Endodermal cell (in vitro differentiated cells): ENCODE data around the gene GLIS2. TPM values are rescaled to one million over a fixed set of nuclear protein-coding genes. Genes with fewer than 3 reads are reported as not detected.

Experiments
- DNase-seq: peaks from one replicate; pipeline ENCODE4 v3.0.0-alpha.2; 2017
- H3K27ac ChIP-seq: 2 replicates; pipeline ENCODE4 v1.5.1; 2013; ENCODE audit warnings: mild to moderate bottlenecking, low read depth, low read length, moderate library complexity
- H3K27me3 ChIP-seq: 2 replicates; pipeline ENCODE4 v1.6.1; 2013; ENCODE audit warnings: mild to moderate bottlenecking, low read length, moderate library complexity; ENCODE audit not compliant: insufficient read depth, control insufficient read depth, poor library complexity, severe bottlenecking
- H3K36me3 ChIP-seq: 2 replicates; pipeline ENCODE4 v1.7.0; 2013; ENCODE audit warnings: mild to moderate bottlenecking, low read length, moderate library complexity; ENCODE audit not compliant: control insufficient read depth, insufficient read depth
- H3K4me1 ChIP-seq: one replicate; pipeline ENCODE4 v1.7.0; 2013; ENCODE audit warnings: low read length; ENCODE audit not compliant: control insufficient read depth, insufficient read depth
- H3K4me3 ChIP-seq: 2 replicates; pipeline ENCODE4 v1.5.1; 2013; ENCODE audit warnings: mild to moderate bottlenecking, low read length, moderate library complexity
- H3K9ac ChIP-seq: 2 replicates; pipeline ENCODE4 v1.6.1; 2013; ENCODE audit warnings: mild to moderate bottlenecking, low read length, moderate library complexity; ENCODE audit not compliant: poor library complexity, severe bottlenecking; ENCODE audit errors: extremely low read depth
- H3K9me3 ChIP-seq: 2 replicates; pipeline ENCODE4 v1.6.1; 2013; ENCODE audit warnings: mild to moderate bottlenecking, low read length, moderate library complexity; ENCODE audit not compliant: control insufficient read depth
- H3K27ac Mint-ChIP-seq: 2 replicates; pipeline ENCODE4 v1.8.0; 2020; ENCODE audit warnings: mixed read lengths
- H3K27me3 Mint-ChIP-seq: 2 replicates; pipeline ENCODE4 v1.8.0; 2021; ENCODE audit warnings: mild to moderate bottlenecking, mixed read lengths; ENCODE audit not compliant: insufficient read depth
- H3K36me3 Mint-ChIP-seq: 2 replicates; pipeline ENCODE4 v1.8.0; 2020; ENCODE audit warnings: low read depth, mixed read lengths
- H3K4me1 Mint-ChIP-seq: 2 replicates; pipeline ENCODE4 v1.8.0; 2020; ENCODE audit warnings: mixed read lengths
- H3K4me3 Mint-ChIP-seq: 2 replicates; pipeline ENCODE4 v1.8.0; 2020; ENCODE audit warnings: mild to moderate bottlenecking, moderate library complexity, mixed read lengths
- H3K9me3 Mint-ChIP-seq: 2 replicates; pipeline ENCODE4 v1.8.0; 2020; ENCODE audit warnings: mild to moderate bottlenecking, mixed read lengths
- WGBS, 2 experiments: methylation state at CpG; one replicate each; pipeline versions ENCODE4 v1.1.5 to v1.1.7; 2013; ENCODE audit warnings: missing lambda C conversion rate in 2 of 2, mixed read lengths in 1 of 2; ENCODE audit not compliant: insufficient coverage in 1 of 2, insufficient read length in 1 of 2; 5-methylcytosine and 5-hydroxymethylcytosine counted together
- long read RNA-seq, 4 experiments: library from polyadenylated mRNA in 2 of 4; library from RNA in 1 of 4; library from capped mRNA in 1 of 4; stranded (forward) in 3 of 4; unstranded in 1 of 4; transcript quantifications; one replicate each; pipeline ENCODE4 v2.0.0, GENCODE V29; 2020 to 2021; ENCODE audit warnings: inconsistent platforms in 1 of 4
- polyA plus RNA-seq, 2 experiments: library from polyadenylated mRNA; stranded (reverse); fragments of 50-300 nt; gene quantifications; one replicate each; pipeline ENCODE4 v1.2.3, GENCODE V29; 2013
- total RNA-seq, 2 donors: library from RNA; stranded (reverse); fragmentation: NEBNext Ultra II Directional in 1 of 2; extraction: Animal tissue kit (Norgen Biotek cat#: 25700) in 1 of 2; gene quantifications; 2 replicates in 1 of 2; 3 replicates in 1 of 2; pipeline ENCODE4 v1.2.1, GENCODE V29; 2021
- TF ChIP-seq, protein P1 (sequence below): fragments of 200-600 bp; sonication (generic); conservative IDR thresholded peaks from 2 replicates; pipeline ENCODE4 v1.5.0; 2021; ENCODE audit warnings: antibody characterized with exemption, mild to moderate bottlenecking

Gene GLIS2
- total RNA-seq = 10 to 100 TPM in 1 of 2 donors, 1 to 10 TPM in 1; 9.1 to 13.2 TPM
- polyA plus RNA-seq (2013, experiment 1 of 2) = 16.6 TPM
- 15.6 TPM for polyA plus RNA-seq (2013, experiment 2 of 2)
- long read RNA-seq, experiment 1, partial matches to known transcripts = 0 of 6 reads
- long read RNA-seq, experiment 1, other reads (novel, unspliced or antisense) = 6 of 6 reads
- long read RNA-seq, experiment 2, partial matches to known transcripts = 0 of 7 reads
- long read RNA-seq, experiment 2, other reads (novel, unspliced or antisense) = 7 of 7 reads
- long read RNA-seq, experiment 3, partial matches to known transcripts = 0 of 2 reads
- long read RNA-seq, experiment 3, other reads (novel, unspliced or antisense) = 2 of 2 reads
- long read RNA-seq, experiment 4, partial matches to known transcripts = 0 of 1 reads
- long read RNA-seq, experiment 4, other reads (novel, unspliced or antisense) = 1 of 1 reads

DNA sequence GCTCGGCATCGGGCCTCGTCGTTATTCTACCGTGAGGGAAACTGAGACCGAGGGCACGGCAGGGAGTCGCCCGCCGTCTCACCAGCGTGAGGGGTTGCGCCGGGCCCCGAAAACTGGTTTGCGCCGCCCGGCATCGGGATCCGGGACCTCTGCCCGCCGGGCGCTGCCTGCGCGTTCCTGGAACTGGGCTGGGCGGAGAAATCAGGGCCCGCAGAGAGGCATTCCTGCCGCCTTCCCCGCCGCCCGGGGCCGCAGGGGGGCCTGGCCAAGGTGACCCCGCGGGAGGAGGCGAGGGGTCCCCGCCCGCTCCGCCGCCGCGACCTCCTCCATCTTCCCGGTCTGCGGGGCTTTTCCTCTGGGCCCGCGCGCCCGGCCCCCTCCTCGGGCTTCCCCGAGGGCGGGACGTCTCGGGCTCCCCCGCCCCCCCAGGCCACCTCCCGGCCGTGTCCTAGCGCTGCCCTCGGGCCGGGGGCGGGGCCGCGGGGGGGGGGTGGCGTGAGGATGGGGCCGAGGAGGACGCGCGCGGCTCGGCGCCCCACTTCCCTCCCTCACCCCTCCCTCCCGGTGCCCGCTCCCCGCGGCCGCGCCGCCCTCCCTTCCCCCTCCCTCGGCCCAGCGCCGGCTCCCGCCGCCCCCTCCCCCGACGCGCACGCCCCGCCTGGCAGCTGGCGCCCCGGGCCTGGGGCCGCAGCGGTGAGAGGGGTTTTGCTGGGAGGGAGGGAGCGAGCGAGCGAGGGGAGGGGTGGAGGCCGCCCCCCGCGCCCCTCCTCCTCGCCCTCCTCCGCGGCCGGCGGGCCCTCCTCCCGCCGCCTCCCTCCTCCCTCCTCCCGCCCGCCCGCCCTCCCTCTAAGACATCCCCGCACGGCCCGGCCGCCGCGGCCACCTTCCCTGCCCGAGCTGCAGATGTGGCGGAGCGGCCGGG, at the start of gene GLIS2:
GLIS2 (plus strand) TSS at position 882 of the 922 bp plus-strand sequence. CDS start 16,214 bp downstream, outside the sequence.
- H3K27ac ChIP-seq = peak within 1 kb of the TSS; percentile 41
- Mint-ChIP-seq H3K36me3 (no peaks in the 10 kb centered on the region), H3K27ac (no peak within 1 kb of the TSS), H3K4me3 (peak within 1 kb of the TSS; percentile 62), H3K27me3 (peaks cover 25% of the 10 kb centered on the region), H3K4me1 (peaks cover 8% of the 10 kb centered on the region), H3K9me3 (no peaks in the 10 kb centered on the region)
- TF ChIP-seq, protein P1, sequence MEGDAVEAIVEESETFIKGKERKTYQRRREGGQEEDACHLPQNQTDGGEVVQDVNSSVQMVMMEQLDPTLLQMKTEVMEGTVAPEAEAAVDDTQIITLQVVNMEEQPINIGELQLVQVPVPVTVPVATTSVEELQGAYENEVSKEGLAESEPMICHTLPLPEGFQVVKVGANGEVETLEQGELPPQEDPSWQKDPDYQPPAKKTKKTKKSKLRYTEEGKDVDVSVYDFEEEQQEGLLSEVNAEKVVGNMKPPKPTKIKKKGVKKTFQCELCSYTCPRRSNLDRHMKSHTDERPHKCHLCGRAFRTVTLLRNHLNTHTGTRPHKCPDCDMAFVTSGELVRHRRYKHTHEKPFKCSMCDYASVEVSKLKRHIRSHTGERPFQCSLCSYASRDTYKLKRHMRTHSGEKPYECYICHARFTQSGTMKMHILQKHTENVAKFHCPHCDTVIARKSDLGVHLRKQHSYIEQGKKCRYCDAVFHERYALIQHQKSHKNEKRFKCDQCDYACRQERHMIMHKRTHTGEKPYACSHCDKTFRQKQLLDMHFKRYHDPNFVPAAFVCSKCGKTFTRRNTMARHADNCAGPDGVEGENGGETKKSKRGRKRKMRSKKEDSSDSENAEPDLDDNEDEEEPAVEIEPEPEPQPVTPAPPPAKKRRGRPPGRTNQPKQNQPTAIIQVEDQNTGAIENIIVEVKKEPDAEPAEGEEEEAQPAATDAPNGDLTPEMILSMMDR = no peak
- H3K36me3 ChIP-seq = no peaks in the 10 kb centered on the region
- H3K4me3 ChIP-seq = peak within 1 kb of the TSS; percentile 80
- peaks cover 17% of the 10 kb centered on the region for H3K4me1 ChIP-seq
- H3K9ac ChIP-seq = peak within 1 kb of the TSS; percentile 25
- WGBS, 2 experiments = 1% methylated on average over 25 to 63 of the region's 115 CpGs
- peak; percentile 90 for DNase-seq
- H3K9me3 ChIP-seq = no peaks in the 10 kb centered on the region
- H3K27me3 ChIP-seq = peaks cover 21% of the 10 kb centered on the region

DNA sequence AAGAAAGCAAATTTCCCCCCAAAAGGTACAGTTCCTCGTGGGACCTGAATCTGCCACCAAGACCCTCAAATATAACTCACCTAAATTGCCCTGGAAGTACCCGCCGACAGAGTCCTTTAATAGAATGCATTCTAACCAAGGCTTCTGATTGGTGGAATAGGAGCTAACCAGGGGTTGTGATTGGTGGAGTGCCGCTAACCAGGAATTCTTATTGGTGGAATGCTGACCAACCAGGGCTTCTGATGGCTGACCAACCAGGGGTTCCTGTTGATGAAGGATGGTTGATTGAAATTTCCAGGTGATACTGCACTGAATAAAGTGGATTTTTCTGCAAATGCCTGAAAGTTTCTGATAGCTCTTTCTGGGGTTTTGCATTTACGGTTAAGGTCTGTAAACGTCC, 49.5 kb upstream of the GLIS2 start:
- Mint-ChIP-seq H3K27ac (no peak overlapping the region), H3K9me3 (no peaks in the 10 kb centered on the region), H3K4me3 (no peak overlapping the region), H3K36me3 (peaks cover 33% of the 10 kb centered on the region), H3K27me3 (no peaks in the 10 kb centered on the region), H3K4me1 (peaks cover 2% of the 10 kb centered on the region)
- H3K4me3 ChIP-seq = no peak overlapping the region
- TF ChIP-seq, protein P1 = no peak
- peak; percentile 72 for DNase-seq
- WGBS, 2 experiments = 87 to 96% methylated on average over 4 to 6 of the region's 6 CpGs
- no peaks in the 10 kb centered on the region for H3K9me3 ChIP-seq
- H3K27ac ChIP-seq = no peak overlapping the region
- H3K27me3 ChIP-seq = no peaks in the 10 kb centered on the region
- peaks cover 12% of the 10 kb centered on the region for H3K36me3 ChIP-seq
- no peaks in the 10 kb centered on the region for H3K4me1 ChIP-seq
- no peak overlapping the region for H3K9ac ChIP-seq

DNA sequence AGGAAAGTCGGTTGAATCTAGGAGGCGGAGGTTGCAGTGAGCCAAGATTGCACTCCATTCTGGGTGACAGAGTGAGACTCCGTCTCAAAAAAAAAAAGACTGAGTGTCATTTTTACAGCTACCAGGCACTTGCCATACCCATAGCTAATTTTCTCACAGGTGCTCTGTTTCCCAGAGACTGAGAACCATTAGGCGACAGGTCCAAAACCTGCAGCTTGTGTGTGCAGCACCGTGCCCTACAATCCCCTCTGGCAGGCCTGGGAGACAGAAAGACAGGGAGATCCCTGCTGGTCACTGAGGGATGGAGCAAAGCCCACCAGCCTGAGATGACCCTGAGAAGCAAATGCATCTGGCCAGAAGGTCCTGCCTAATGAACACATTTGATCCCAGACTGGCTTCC, 45.8 kb upstream of the GLIS2 start:
- H3K27ac ChIP-seq = no peak overlapping the region
- no peak overlapping the region for H3K9ac ChIP-seq
- H3K36me3 ChIP-seq = no peaks in the 10 kb centered on the region
- H3K9me3 ChIP-seq = no peaks in the 10 kb centered on the region
- Mint-ChIP-seq H3K4me3 (peak overlapping the region; percentile 82), H3K9me3 (no peaks in the 10 kb centered on the region), H3K27me3 (no peaks in the 10 kb centered on the region), H3K36me3 (peaks cover 22% of the 10 kb centered on the region), H3K4me1 (peaks cover 2% of the 10 kb centered on the region), H3K27ac (no peak overlapping the region)
- TF ChIP-seq, protein P1 = no peak
- no peak for DNase-seq
- WGBS, 2 experiments = 91 to 98% methylated on average over 4 to 5 of the region's 5 CpGs
- H3K27me3 ChIP-seq = no peaks in the 10 kb centered on the region
- no peaks in the 10 kb centered on the region for H3K4me1 ChIP-seq
- peak overlapping the region; percentile 83 for H3K4me3 ChIP-seq
